HCT116 (cell line): ENCODE data around the gene UPP2.

Experiments
- CEBPB ChIP-seq: IDR thresholded peaks from 2 replicates; pipeline ENCODE4 v1.6.1; 2012; ENCODE audit warnings: low read depth
- EGR1 ChIP-seq: IDR thresholded peaks from 2 replicates; pipeline ENCODE4 v1.6.1; 2012; ENCODE audit warnings: low read depth
- EZH2 ChIP-seq: fragments of 200-600 bp; sonication (generic); IDR thresholded peaks from 2 replicates; pipeline ENCODE4 v1.6.1; 2017; ENCODE audit warnings: antibody characterized with exemption, mixed run types
- POLR2AphosphoS5 ChIP-seq: IDR thresholded peaks from 2 replicates; pipeline ENCODE4 v1.6.1; 2011; ENCODE audit warnings: mild to moderate bottlenecking, low read depth, low read length, moderate library complexity
- YY1 ChIP-seq: IDR thresholded peaks from 2 replicates; pipeline ENCODE4 v1.6.1; 2011; ENCODE audit warnings: low read length, low read depth, moderate library complexity, mild to moderate bottlenecking; ENCODE audit not compliant: insufficient replicate concordance; ENCODE audit errors: extremely low read depth
- TF ChIP-seq, protein P1 (sequence below), 3 experiments: fragments of 200-600 bp in 1 of 3; sonication (generic) in 1 of 3; IDR thresholded peaks in 2 of 3; conservative IDR thresholded peaks in 1 of 3; 2 replicates each; pipeline ENCODE4 v1.5.1; 2012 to 2017; ENCODE audit warnings: low read depth in 2 of 3, low read length in 2 of 3, antibody characterized with exemption in 1 of 3, borderline replicate concordance in 1 of 3, control low read depth in 1 of 3, mild to moderate bottlenecking in 1 of 3, mixed read lengths in 1 of 3, mixed run types in 1 of 3, moderate library complexity in 1 of 3; ENCODE audit not compliant: insufficient read depth in 1 of 3
- TF ChIP-seq, protein P2 (sequence below): IDR thresholded peaks from 2 replicates; pipeline ENCODE4 v1.6.1; 2011; ENCODE audit warnings: mild to moderate bottlenecking, low read length, moderate library complexity; ENCODE audit not compliant: insufficient replicate concordance; ENCODE audit errors: extremely low read depth
- TF ChIP-seq, protein P3 (sequence below): IDR thresholded peaks from 2 replicates; pipeline ENCODE4 v1.6.1; 2012

DNA sequence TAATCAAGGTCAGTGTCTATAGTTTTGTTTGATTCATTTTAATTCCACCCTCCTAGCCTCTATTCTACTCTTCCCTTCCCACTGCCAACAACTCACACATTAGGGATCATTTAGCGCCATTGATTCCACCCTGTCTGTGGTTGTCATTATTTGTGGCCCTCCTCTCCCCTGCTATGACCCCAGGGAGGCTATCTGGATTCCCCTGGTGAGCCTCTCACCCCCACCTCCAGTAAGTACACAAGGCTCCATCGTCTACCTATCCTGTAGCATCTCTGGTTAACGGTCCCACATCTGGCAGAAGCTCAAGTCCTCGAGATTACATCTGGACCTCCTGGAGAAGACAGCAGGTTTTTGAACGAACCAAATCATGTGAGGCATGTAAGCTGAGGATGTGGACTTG, 27.4 kb downstream of the UPP2 start:
- TF ChIP-seq EZH2 = no peak
- no peak for TF ChIP-seq EGR1
- TF ChIP-seq, protein P1, sequence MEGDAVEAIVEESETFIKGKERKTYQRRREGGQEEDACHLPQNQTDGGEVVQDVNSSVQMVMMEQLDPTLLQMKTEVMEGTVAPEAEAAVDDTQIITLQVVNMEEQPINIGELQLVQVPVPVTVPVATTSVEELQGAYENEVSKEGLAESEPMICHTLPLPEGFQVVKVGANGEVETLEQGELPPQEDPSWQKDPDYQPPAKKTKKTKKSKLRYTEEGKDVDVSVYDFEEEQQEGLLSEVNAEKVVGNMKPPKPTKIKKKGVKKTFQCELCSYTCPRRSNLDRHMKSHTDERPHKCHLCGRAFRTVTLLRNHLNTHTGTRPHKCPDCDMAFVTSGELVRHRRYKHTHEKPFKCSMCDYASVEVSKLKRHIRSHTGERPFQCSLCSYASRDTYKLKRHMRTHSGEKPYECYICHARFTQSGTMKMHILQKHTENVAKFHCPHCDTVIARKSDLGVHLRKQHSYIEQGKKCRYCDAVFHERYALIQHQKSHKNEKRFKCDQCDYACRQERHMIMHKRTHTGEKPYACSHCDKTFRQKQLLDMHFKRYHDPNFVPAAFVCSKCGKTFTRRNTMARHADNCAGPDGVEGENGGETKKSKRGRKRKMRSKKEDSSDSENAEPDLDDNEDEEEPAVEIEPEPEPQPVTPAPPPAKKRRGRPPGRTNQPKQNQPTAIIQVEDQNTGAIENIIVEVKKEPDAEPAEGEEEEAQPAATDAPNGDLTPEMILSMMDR (IDR thresholded peaks at IDR 0.05 in 2 of 3, conservative IDR thresholded peaks at IDR 0.05 in 1 of 3; ENCODE audit: borderline replicate concordance in 1 of 3, insufficient read depth in 1 of 3, low read depth in 2 of 3, low read length in 2 of 3) = no peak
- TF ChIP-seq CEBPB = no peak
- TF ChIP-seq, protein P2, sequence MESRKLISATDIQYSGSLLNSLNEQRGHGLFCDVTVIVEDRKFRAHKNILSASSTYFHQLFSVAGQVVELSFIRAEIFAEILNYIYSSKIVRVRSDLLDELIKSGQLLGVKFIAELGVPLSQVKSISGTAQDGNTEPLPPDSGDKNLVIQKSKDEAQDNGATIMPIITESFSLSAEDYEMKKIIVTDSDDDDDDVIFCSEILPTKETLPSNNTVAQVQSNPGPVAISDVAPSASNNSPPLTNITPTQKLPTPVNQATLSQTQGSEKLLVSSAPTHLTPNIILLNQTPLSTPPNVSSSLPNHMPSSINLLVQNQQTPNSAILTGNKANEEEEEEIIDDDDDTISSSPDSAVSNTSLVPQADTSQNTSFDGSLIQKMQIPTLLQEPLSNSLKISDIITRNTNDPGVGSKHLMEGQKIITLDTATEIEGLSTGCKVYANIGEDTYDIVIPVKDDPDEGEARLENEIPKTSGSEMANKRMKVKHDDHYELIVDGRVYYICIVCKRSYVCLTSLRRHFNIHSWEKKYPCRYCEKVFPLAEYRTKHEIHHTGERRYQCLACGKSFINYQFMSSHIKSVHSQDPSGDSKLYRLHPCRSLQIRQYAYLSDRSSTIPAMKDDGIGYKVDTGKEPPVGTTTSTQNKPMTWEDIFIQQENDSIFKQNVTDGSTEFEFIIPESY = no peak
- TF ChIP-seq, protein P3, sequence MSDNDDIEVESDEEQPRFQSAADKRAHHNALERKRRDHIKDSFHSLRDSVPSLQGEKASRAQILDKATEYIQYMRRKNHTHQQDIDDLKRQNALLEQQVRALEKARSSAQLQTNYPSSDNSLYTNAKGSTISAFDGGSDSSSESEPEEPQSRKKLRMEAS = no peak
- TF ChIP-seq YY1 = no peak
- no peak for TF ChIP-seq POLR2AphosphoS5
